Gastrocnemius medialis (tissue), 4 donors: Measurements from ENCODE around the gene CR1. TPM values are rescaled to one million over a fixed set of nuclear protein-coding genes. Genes with fewer than 3 reads are reported as not detected.
"Not testable (repeated sequence)": the region's sequence is repeated elsewhere in the genome, so short reads cannot be mapped to it uniquely, and the experiment has no call there.

Source experiments
- ATAC-seq, 2 donors: fragments of 150-250 bp; one replicate each; pipeline ENCODE4 v1.9.1; 2016
- DNase-seq, 2 donors: peaks; one replicate each; pipeline ENCODE4 v3.0.0-alpha.2; 2019
- H3K27ac ChIP-seq, 4 donors: fragments of 200-600 bp; sonication (generic); 1 replicate in 1 of 4; 2 replicates in 3 of 4; pipeline ENCODE4 v1.5.1; 2016 to 2018; ENCODE audit warnings: mild to moderate bottlenecking in 2 of 4, moderate library complexity in 1 of 4
- H3K27me3 ChIP-seq, 3 donors: fragments of 200-600 bp; sonication (generic) in 2 of 3; 1 replicate in 1 of 3; 2 replicates in 2 of 3; pipeline versions ENCODE4 v1.5.1 to v1.6.0; 2016 to 2019; ENCODE audit warnings: mild to moderate bottlenecking in 1 of 3, moderate library complexity in 1 of 3
- H3K36me3 ChIP-seq, 2 donors: fragments of 200-600 bp; sonication (generic) in 1 of 2; one replicate each; pipeline ENCODE4 v1.5.1; 2017 to 2018
- H3K4me1 ChIP-seq, 2 donors: fragments of 200-600 bp; sonication (generic) in 1 of 2; one replicate each; pipeline ENCODE4 v1.5.1; 2016 to 2017; ENCODE audit warnings: mild to moderate bottlenecking in 2 of 2
- H3K4me3 ChIP-seq, 4 donors: fragments of 200-600 bp; sonication (generic) in 3 of 4; 1 replicate in 1 of 4; 2 replicates in 3 of 4; pipeline ENCODE4 v1.5.1; 2016 to 2019; ENCODE audit warnings: mild to moderate bottlenecking in 2 of 4
- H3K9me3 ChIP-seq, 3 donors: fragments of 200-600 bp; sonication (generic) in 2 of 3; 1 replicate in 1 of 3; 2 replicates in 2 of 3; pipeline ENCODE4 v1.5.1; 2016 to 2019
- POLR2A ChIP-seq, 2 donors: fragments of 450-650 bp; IDR thresholded peaks; one replicate each; pipeline ENCODE4 v1.6.1; 2017; ENCODE audit warnings: antibody characterized with exemption in 2 of 2, mild to moderate bottlenecking in 2 of 2, moderate library complexity in 2 of 2
- in situ Hi-C, 4 donors: fragments of 200-750 bp; cut with MboI; loops; one replicate each; pipeline versions ENCODE4 v1.15.0 to v1.8.0; 2017; ENCODE audit warnings: low sequenced_read_pairs in 4 of 4
- intact Hi-C: fragments of 100-400 bp; cut with DNase I; formaldehyde crosslinking; loops from one replicate; pipeline ENCODE4 v1.15.1; 2023; ENCODE audit warnings: low total_unique reads
- total RNA-seq, 4 donors: library from RNA; depleted of rRNA; stranded (reverse); fragments of >200 nt; gene quantifications; one replicate each; pipeline versions ENCODE4 v1.1.0 to v1.2.3, GENCODE V29; 2016
- TF ChIP-seq, protein P1 (sequence below), 5 experiments: fragments of 450-650 bp in 3 of 5; fragments of 200-600 bp in 2 of 5; sonication (generic) in 2 of 5; IDR thresholded peaks in 4 of 5; conservative IDR thresholded peaks in 1 of 5; 1 replicate in 4 of 5; 2 replicates in 1 of 5; pipeline ENCODE4 v1.5.1; 2016 to 2019; ENCODE audit warnings: antibody characterized with exemption in 5 of 5, mild to moderate bottlenecking in 3 of 5, moderate library complexity in 3 of 5

The CR1 gene
- total RNA-seq, 4 donors from 2014 or later = 0.66 to 2.4 (median 1.7) TPM

DNA sequence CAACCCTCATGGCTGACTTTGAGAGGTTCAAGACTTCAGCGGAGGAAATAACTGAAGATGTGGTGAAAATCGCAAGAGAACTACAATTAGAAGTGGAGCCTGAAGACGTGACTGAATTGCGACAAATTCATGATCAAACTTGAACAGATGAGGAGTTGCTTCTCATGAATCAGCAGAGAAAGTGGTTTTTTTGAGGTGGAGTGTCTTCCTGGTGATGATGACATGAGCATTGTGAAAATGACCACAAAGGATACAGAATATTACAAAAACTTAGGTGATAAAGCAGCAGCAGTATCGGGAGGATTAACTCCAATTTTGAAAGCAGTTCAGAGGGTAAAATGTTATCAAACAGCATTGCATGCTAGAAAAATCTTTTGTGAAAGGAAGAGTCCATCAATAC is 40.3 kb downstream of the CR1 start:
- intact Hi-C loops, ATAC-seq: not testable (repeated sequence)

DNA sequence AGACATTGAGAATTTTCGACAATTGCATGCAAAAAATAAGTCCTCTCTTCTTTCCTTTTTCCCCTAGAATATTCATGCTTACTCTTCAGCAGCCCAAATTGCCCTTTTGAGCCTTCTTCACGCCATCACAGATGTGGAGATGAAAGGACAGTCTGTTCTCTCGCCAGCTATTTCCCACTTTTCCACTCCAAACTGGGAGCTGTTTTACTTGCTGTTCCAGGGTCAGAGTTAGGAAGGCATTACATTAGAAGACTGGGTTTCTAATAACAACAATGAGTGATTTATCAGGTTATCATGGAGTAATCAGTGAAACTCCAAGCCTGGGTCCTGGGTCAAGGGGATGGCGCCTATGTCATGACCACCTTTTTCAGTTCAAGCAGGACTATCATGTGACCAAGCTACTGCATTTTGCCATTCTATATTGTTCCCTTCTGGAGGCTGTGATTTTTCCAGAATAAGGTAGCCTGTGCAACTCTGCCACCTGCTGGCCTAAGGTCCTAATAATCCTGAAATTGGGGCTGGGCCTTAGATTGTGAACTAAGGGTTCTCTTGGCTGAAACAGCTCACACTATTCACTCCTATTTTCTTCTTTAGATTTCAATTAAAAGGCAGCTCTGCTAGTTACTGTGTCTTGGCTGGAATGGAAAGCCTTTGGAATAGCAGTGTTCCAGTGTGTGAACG is 50.9 kb downstream of the CR1 start:
- ATAC-seq, H3K4me1 ChIP-seq, H3K27me3 ChIP-seq, intact Hi-C loops, H3K27ac ChIP-seq, H3K36me3 ChIP-seq, H3K9me3 ChIP-seq, in situ Hi-C loops, DNase-seq, H3K4me3 ChIP-seq: not testable (repeated sequence)

More for the DNA sequence above, 40.3 kb downstream of the CR1 start:
- DNase-seq, H3K4me1 ChIP-seq, H3K4me3 ChIP-seq, H3K36me3 ChIP-seq, H3K27ac ChIP-seq, H3K27me3 ChIP-seq, H3K9me3 ChIP-seq, in situ Hi-C loops: not testable (repeated sequence)

DNA sequence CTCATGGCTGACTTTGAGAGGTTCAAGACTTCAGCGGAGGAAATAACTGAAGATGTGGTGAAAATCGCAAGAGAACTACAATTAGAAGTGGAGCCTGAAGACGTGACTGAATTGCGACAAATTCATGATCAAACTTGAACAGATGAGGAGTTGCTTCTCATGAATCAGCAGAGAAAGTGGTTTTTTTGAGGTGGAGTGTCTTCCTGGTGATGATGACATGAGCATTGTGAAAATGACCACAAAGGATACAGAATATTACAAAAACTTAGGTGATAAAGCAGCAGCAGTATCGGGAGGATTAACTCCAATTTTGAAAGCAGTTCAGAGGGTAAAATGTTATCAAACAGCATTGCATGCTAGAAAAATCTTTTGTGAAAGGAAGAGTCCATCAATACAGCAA is 58.9 kb downstream of the CR1 start:
- ATAC-seq, H3K4me3 ChIP-seq, H3K27ac ChIP-seq, H3K9me3 ChIP-seq, intact Hi-C loops, DNase-seq, H3K27me3 ChIP-seq, H3K36me3 ChIP-seq, in situ Hi-C loops, H3K4me1 ChIP-seq: not testable (repeated sequence)

DNA sequence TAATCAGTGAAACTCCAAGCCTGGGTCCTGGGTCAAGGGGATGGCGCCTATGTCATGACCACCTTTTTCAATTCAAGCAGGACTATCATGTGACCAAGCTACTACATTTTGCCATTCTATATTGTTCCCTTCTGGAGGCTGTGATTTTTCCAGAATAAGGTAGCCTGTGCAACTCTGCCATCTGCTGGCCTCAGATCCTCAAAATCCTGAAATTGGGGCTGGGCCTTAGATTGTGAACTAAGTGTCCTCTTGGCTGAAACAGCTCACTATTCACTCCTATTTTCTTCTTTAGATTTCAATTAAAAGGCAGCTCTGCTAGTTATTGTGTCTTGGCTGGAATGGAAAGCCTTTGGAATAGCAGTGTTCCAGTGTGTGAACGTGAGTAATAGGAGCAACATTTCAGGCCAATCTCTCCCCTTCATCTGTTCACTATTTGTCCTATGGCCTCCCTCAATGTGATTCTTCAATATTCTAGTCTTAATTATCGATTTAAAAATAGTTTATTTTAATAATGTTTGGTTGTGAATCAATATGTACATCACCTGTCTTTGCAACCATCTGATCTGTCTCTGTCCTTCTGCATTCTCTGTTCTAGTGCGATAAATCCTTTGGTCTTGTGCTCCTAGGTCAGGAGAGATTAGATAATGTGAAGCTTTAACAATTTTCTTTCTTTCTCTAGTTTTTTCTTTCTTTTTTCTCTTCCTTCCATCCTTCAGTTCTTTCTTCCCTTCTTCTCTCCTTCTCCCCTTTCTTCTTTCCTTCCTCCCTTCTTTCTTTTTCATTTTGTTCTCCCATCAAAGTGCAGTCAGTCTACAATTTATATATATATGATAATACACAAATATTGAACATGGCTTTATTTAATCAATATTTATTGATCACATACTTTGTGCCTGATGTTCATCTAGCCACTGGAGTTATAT is 69.8 kb downstream of the CR1 start:
- in situ Hi-C loops (no loop called here), intact Hi-C loops (no loop called here)
- ATAC-seq (no peak), DNase-seq (no peak)
- TF ChIP-seq, protein P1, sequence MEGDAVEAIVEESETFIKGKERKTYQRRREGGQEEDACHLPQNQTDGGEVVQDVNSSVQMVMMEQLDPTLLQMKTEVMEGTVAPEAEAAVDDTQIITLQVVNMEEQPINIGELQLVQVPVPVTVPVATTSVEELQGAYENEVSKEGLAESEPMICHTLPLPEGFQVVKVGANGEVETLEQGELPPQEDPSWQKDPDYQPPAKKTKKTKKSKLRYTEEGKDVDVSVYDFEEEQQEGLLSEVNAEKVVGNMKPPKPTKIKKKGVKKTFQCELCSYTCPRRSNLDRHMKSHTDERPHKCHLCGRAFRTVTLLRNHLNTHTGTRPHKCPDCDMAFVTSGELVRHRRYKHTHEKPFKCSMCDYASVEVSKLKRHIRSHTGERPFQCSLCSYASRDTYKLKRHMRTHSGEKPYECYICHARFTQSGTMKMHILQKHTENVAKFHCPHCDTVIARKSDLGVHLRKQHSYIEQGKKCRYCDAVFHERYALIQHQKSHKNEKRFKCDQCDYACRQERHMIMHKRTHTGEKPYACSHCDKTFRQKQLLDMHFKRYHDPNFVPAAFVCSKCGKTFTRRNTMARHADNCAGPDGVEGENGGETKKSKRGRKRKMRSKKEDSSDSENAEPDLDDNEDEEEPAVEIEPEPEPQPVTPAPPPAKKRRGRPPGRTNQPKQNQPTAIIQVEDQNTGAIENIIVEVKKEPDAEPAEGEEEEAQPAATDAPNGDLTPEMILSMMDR (IDR thresholded peaks at IDR 0.05 in 4 of 5, conservative IDR thresholded peaks at IDR 0.05 in 1 of 5) = no peak
- no peak for TF ChIP-seq POLR2A (IDR thresholded peaks at IDR 0.05)
- H3K27me3 ChIP-seq = no peaks in the 10 kb centered on the region
- no peaks in the 10 kb centered on the region for H3K4me1 ChIP-seq
- H3K4me3 ChIP-seq = no peak overlapping the region
- no peaks in the 10 kb centered on the region for H3K9me3 ChIP-seq
- H3K27ac ChIP-seq = no peak overlapping the region
- no peaks in the 10 kb centered on the region for H3K36me3 ChIP-seq

DNA sequence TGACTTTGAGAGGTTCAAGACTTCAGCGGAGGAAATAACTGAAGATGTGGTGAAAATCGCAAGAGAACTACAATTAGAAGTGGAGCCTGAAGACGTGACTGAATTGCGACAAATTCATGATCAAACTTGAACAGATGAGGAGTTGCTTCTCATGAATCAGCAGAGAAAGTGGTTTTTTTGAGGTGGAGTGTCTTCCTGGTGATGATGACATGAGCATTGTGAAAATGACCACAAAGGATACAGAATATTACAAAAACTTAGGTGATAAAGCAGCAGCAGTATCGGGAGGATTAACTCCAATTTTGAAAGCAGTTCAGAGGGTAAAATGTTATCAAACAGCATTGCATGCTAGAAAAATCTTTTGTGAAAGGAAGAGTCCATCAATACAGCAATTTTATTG is 76.0 kb downstream of the CR1 start:
- H3K4me3 ChIP-seq, ATAC-seq, intact Hi-C loops, H3K27me3 ChIP-seq, H3K36me3 ChIP-seq, H3K9me3 ChIP-seq, H3K27ac ChIP-seq, DNase-seq, H3K4me1 ChIP-seq, in situ Hi-C loops: not testable (repeated sequence)

DNA sequence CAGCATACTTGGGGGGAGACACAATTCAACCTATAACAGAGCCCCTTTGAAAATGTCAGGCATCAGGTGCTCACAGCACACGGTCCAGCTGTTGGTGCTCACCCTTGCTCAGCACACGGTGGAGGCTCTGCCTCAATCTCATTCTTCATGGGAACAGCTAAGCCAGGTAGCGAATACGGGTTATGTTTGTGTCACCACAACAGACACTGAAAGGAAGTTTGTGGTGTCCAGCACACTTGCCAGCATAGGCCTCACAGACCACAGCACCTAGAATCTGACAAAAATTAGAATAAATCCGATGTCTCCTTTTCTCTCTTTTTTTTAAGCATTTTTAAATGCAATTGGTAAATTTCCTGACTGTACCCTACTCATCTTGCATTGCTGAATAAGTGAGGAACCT is 77.1 kb downstream of the CR1 start:
- in situ Hi-C loops = not testable (repeated sequence)

DNA sequence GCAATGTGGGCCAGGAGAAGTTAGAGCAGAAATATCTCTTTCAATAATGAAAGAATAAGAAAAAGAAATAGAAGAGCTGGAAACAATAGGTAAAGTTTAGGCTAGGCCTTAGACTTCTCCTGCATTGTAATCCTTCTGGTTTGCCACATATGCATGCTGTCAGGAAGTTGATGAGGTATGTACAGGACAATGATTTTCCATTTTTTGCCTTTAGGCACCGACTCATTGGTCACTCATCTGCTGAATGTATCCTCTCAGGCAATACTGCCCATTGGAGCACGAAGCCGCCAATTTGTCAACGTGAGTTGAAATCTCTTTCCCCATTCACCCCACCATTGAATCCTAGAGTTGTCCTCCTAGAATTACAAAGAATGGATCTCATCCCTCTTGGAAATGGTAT is 79.4 kb downstream of the CR1 start:
- DNase-seq, H3K4me1 ChIP-seq, H3K4me3 ChIP-seq, intact Hi-C loops, ATAC-seq, H3K27ac ChIP-seq, H3K36me3 ChIP-seq, H3K27me3 ChIP-seq, H3K9me3 ChIP-seq, in situ Hi-C loops: not testable (repeated sequence)

More for the DNA sequence above, 77.1 kb downstream of the CR1 start:
- intact Hi-C loops, H3K4me1 ChIP-seq, H3K27ac ChIP-seq, H3K36me3 ChIP-seq, DNase-seq, ATAC-seq, H3K27me3 ChIP-seq, H3K4me3 ChIP-seq, H3K9me3 ChIP-seq: not testable (repeated sequence)
